Cardiac muscle cell (in vitro differentiated cells and primary cell): ENCODE measurements around the gene RHOT1. TPM values are rescaled to one million over a fixed set of nuclear protein-coding genes. Genes with fewer than 3 reads are reported as not detected.
"Not testable (repeated sequence)": the region's sequence is repeated elsewhere in the genome, so short reads cannot be mapped to it uniquely, and the experiment has no call there.

Experiments
- DNase-seq, 2 donors: peaks; one replicate each; pipeline versions ENCODE4 v3.0.0 to v3.0.0-alpha.2; 2010 to 2017; ENCODE audit warnings: low read depth in 1 of 2, low spot score in 1 of 2
- H3K27ac ChIP-seq: fragments of 200-600 bp; sonication (generic); 2 replicates; pipeline ENCODE4 v1.5.1; 2016
- H3K27me3 ChIP-seq: fragments of 200-600 bp; sonication (generic); 2 replicates; pipeline ENCODE4 v1.6.0; 2016; ENCODE audit warnings: control low read depth
- H3K36me3 ChIP-seq: fragments of 200-600 bp; sonication (generic); 2 replicates; pipeline ENCODE4 v1.5.1; 2016; ENCODE audit warnings: control low read depth
- H3K4me1 ChIP-seq: fragments of 200-600 bp; sonication (generic); 2 replicates; pipeline ENCODE4 v1.8.1; 2017; ENCODE audit warnings: low read depth, mild to moderate bottlenecking, mixed run types
- H3K4me3 ChIP-seq: fragments of 200-600 bp; sonication (generic); 2 replicates; pipeline ENCODE4 v1.5.1; 2016; ENCODE audit warnings: mild to moderate bottlenecking
- H3K9me3 ChIP-seq: fragments of 200-600 bp; sonication (generic); 2 replicates; pipeline ENCODE4 v1.5.1; 2017; ENCODE audit warnings: low read depth, mild to moderate bottlenecking, control low read depth
- CTCF ChIP-seq: IDR thresholded peaks from 2 replicates; pipeline ENCODE4 v1.5.1; 2012; ENCODE audit warnings: low read depth, mild to moderate bottlenecking, low read length
- polyA plus RNA-seq: library from polyadenylated mRNA; unstranded; fragments of >200 nt; fragmentation: Nextera tagmentation; extraction: Ambion mirVana; gene quantifications from 2 replicates; pipeline ENCODE4 v1.2.1, GENCODE V29; 2016
- total RNA-seq: library from RNA; depleted of rRNA; stranded (reverse); fragments of >200 nt; gene quantifications from 2 replicates; pipeline ENCODE4 v1.2.3, GENCODE V29; 2016

RHOT1 gene
- total and polyA plus RNA-seq, 2 experiments from 2014 or later: 47.1 to 62.0 TPM

GRCh38 chr17:32141258-32141657 is 1.0 kb upstream of the RHOT1 start:
- H3K4me1 ChIP-seq: peaks cover 6% of the 10 kb centered on the region
- TF ChIP-seq CTCF: no peak
- H3K4me3 ChIP-seq: peak overlapping the region; percentile 79
- no peaks in the 10 kb centered on the region for H3K9me3 ChIP-seq
- DNase-seq: peak; percentile 27 to 96
- H3K36me3 ChIP-seq: no peaks in the 10 kb centered on the region
- H3K27me3 ChIP-seq: no peaks in the 10 kb centered on the region
- peak overlapping the region; percentile 92 for H3K27ac ChIP-seq

- TF ChIP-seq CTCF: no peak
- Histone ChIP-seq H3K9me3 (no peaks in the 10 kb centered on the region), H3K27ac (peak overlapping the region; percentile 92), H3K27me3 (no peaks in the 10 kb centered on the region), H3K4me3 (peak overlapping the region; percentile 79), H3K36me3 (no peaks in the 10 kb centered on the region), H3K4me1 (peaks cover 6% of the 10 kb centered on the region)
- DNase-seq: no peak
Observed at GRCh38 chr17:32141679-32142037, 644 bp upstream of the RHOT1 start.

- peak overlapping the region; percentile 79 for H3K4me3 ChIP-seq
- H3K9me3 ChIP-seq: no peaks in the 10 kb centered on the region
- H3K27me3 ChIP-seq: no peaks in the 10 kb centered on the region
- DNase-seq: peak; percentile 71 to 82
- H3K36me3 ChIP-seq: no peaks in the 10 kb centered on the region
- TF ChIP-seq CTCF: no peak
- H3K27ac ChIP-seq: peak overlapping the region; percentile 92
- peaks cover 6% of the 10 kb centered on the region for H3K4me1 ChIP-seq
Observed at GRCh38 chr17:32142857-32143526, 690 bp downstream of the RHOT1 start.

GRCh38 chr17:32143527-32143870 is 1.2 kb downstream of the RHOT1 start:
- Histone ChIP-seq H3K9me3 (no peaks in the 10 kb centered on the region), H3K4me1 (peaks cover 6% of the 10 kb centered on the region), H3K36me3 (no peaks in the 10 kb centered on the region), H3K27me3 (no peaks in the 10 kb centered on the region), H3K4me3 (peak overlapping the region; percentile 79), H3K27ac (peak overlapping the region; percentile 92)
- TF ChIP-seq CTCF: no peak
- no peak for DNase-seq

GRCh38 chr17:32144442-32144841 is 2.1 kb downstream of the RHOT1 start:
- not testable (repeated sequence) for H3K4me3 ChIP-seq, DNase-seq

GRCh38 chr17:32148351-32148750 is 6.0 kb downstream of the RHOT1 start:
- H3K36me3 ChIP-seq: peaks cover 6% of the 10 kb centered on the region
- no peak for TF ChIP-seq CTCF
- H3K9me3 ChIP-seq: no peaks in the 10 kb centered on the region
- no peak overlapping the region for H3K4me3 ChIP-seq
- no peak for DNase-seq
- no peaks in the 10 kb centered on the region for H3K4me1 ChIP-seq
- H3K27me3 ChIP-seq: no peaks in the 10 kb centered on the region
- H3K27ac ChIP-seq: no peak overlapping the region

More at GRCh38 chr17:32144442-32144841, 2.1 kb downstream of the RHOT1 start:
- H3K36me3 ChIP-seq, H3K27me3 ChIP-seq, H3K9me3 ChIP-seq, H3K4me1 ChIP-seq: not testable (repeated sequence)
- H3K27ac ChIP-seq: peak overlapping the region; percentile 92
